ENCODE measurements around the gene QRICH2.

The QRICH2 gene

DNA sequence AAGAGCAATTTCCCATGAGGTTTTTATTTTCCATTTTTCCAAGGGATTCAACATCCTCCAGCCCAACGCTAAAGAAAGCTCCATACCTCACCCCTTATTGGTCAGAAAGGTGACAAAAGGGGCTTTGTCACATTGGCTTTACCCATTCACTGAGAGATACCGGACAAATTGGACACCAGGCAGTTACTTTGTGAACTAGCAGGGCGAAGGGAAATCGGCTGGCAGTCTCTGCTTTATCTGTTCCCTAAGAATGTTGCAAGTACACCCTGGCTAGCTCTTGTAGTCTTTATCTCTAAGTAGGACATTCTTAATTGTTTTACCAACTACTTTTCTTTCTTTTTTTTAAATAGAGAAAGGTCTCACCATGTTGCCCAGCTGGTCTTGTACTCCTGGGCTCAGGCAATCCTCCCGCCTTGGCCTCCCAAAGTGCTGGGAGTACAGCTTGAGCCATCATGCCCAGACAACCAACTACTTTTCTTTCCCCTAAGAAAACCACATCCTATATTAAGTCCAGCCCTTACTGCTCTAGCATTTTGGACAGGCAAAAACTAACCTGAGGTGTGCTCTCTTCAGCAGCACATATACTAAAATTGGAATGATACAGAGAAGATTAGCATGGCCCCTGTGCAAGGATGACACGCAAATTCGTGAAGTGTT lies 28.8 kb upstream of the QRICH2 start:
- no peak overlapping the region for H3K27ac ChIP-seq
- TF ChIP-seq, protein P1, sequence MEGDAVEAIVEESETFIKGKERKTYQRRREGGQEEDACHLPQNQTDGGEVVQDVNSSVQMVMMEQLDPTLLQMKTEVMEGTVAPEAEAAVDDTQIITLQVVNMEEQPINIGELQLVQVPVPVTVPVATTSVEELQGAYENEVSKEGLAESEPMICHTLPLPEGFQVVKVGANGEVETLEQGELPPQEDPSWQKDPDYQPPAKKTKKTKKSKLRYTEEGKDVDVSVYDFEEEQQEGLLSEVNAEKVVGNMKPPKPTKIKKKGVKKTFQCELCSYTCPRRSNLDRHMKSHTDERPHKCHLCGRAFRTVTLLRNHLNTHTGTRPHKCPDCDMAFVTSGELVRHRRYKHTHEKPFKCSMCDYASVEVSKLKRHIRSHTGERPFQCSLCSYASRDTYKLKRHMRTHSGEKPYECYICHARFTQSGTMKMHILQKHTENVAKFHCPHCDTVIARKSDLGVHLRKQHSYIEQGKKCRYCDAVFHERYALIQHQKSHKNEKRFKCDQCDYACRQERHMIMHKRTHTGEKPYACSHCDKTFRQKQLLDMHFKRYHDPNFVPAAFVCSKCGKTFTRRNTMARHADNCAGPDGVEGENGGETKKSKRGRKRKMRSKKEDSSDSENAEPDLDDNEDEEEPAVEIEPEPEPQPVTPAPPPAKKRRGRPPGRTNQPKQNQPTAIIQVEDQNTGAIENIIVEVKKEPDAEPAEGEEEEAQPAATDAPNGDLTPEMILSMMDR (conservative IDR thresholded peaks at IDR 0.05): no peak

DNA sequence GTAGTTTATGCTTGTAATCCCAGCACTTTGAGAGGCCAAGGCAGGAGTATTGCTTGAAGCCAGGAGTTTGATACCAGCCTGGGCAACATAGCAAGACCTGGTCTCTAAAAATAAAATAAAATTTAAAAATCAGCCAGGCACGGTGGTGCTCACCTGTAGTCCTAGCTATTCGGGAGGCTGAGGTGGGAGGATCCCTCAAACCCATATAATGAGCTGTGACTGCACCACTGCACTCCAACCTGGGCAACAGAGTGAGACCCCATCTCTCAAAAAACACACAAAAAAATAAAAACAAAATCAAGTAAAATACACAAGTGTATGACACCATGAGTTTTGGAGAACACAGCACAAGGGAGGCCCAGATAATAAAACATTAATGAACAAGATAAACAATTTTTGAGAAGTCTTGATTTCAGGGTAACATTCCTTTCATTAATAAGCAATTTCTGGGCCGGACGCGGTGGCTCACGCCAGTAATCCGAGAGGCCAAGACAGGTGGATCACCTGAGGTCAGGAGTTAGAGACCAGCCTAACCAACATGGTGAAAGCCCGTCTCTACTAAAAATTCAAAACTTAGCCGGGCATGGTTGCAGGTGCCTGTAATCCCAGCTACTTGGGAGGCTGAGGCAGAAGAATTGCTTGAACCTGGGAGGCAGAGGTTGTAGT lies 27.8 kb upstream of the QRICH2 start:
- TF ChIP-seq, protein P1 (conservative IDR thresholded peaks at IDR 0.05): no peak

DNA sequence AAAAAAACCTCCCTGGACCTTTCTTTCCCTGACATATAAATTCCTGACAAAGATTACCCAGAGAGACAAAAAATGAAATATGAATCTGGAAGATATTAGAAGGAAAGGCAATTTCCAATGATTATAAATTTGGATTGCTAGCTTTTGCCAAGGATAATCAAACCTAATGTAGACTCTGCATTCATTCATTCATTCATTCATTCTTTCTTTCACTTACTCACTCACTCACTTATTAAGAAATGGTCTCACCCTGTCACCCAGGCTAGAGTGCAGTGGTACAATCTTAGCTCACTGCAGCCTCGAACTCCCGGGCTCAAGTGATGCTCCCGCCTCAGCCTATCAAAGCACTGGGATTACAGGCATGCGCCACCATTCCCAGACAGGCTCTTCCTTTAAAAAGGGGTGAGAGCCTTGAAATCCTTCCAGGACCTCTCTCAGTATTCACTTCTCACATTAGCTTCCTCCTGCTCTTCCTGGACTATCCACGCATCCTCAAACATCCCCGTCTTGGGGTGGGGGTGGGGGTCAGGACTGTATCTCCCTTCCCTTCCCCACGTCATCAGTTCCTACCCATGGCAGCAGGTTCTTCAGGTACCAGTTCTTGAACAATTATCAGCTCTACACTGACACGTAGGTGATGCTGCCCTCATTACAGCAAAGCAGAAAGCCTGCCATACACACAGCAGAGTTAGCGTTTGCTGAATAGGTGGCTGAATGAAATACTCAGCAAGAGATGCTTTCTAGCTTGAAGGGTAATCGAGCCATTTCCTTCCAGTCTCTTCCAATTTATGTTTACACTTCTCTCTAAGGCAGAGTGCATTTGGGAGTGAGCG lies 25.8 kb upstream of the QRICH2 start:
- no peak overlapping the region for H3K27ac ChIP-seq
- TF ChIP-seq, protein P1 (conservative IDR thresholded peaks at IDR 0.05): no peak

More for the DNA sequence above, 27.8 kb upstream of the QRICH2 start:
- no peak overlapping the region for H3K27ac ChIP-seq

DNA sequence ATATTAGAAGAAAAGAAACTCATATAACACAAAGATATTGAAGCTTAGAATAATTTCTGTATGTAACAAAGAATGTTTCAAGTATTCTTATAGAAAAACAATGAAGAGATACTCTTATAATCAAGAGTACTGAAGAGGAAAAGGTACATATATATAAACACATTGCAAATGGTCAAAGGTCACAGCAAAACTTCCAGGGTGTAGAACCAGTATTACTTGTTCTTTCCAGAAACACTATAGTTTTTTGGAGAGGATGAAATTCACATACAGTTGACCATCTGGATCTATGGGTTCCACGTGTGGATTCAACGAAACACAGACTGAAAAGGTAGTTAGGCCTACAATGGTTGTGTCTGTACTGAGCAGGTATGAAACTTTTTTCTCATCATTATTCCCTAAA lies 23.0 kb upstream of the QRICH2 start:
- no peak overlapping the region for H3K27ac ChIP-seq
- TF ChIP-seq, protein P1 (conservative IDR thresholded peaks at IDR 0.05): no peak

DNA sequence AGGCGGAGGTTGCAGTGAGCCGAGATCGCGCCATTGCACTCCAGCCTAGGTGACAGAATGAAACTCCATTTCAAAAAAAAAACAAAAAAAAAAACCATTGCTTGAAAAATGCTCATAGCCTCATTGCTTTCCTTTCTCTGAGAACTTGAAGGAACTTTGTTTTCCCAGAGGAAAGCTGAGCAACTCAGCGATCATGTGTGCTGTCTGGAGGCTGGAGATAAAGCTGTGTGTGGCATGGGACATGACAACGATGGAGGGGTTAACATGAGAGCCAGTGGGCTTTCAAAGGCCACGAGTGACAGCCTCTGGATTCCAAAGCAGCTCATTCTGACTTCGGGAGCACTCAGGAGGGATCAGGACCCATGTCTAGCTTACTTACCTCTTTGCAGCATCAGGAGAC lies 21.6 kb upstream of the QRICH2 start:
- TF ChIP-seq, protein P1 (conservative IDR thresholded peaks at IDR 0.05): no peak
- no peak overlapping the region for H3K27ac ChIP-seq

DNA sequence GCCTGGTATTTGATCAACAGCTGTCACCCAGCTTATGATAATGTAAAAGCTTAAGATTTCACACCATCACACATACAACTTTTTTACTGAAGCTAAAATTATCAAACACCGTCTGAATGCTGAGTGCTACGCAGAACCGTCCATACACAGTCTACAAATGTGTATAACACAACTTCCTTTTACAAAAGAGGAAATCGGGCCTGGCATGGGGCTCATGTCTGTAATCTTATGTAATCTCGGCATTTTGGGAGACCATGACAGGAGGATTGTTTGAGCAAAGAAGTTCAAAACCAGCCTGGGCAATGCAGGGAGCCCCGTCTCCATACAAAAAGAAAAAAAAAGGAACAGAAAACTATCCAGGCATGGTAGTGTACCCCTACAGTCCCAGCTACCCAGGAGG lies 19.6 kb upstream of the QRICH2 start:
- H3K27ac ChIP-seq: peak overlapping the region; percentile 73; the same call in 1 of the 2 replicates
- TF ChIP-seq, protein P1 (conservative IDR thresholded peaks at IDR 0.05): no peak

DNA sequence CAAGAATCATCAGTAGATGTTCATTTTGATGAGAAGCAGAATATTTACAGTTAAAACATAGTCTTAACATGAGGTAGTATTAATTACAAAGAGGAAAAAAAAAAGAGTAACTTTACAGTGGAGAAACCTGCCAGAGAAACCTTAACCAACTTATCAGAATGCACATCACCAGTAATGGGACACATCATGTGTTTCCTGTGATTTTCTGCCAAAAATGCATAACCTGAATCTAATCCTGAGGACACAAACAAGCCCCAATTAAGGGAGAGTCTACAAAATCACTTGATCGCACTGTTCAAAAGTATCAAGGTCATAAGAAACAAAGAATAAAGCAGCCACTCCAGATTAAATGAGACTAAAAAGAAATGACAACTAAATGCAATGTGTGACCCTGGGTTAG lies 18.2 kb upstream of the QRICH2 start:
- TF ChIP-seq, protein P1 (conservative IDR thresholded peaks at IDR 0.05): no peak
- H3K27ac ChIP-seq: peak overlapping the region; percentile 73

Data from VCaP (cell line).